Duodenal mucosa (tissue), 2 donors: Measurements from ENCODE around the gene CCDC88B.

Experiments used
- H3K27ac ChIP-seq: one replicate; pipeline ENCODE4 v1.7.0; 2013; ENCODE audit warnings: low read depth, low read length
- H3K27me3 ChIP-seq, 2 donors: one replicate each; pipeline ENCODE4 v1.7.0; 2013; ENCODE audit warnings: low read length in 2 of 2, control low read depth in 1 of 2; ENCODE audit not compliant: insufficient read depth in 2 of 2, control insufficient read depth in 1 of 2
- H3K36me3 ChIP-seq, 2 donors: one replicate each; pipeline ENCODE4 v1.7.0; 2013; ENCODE audit warnings: low read length in 2 of 2, control low read depth in 1 of 2; ENCODE audit not compliant: insufficient read depth in 2 of 2, control insufficient read depth in 1 of 2
- H3K4me1 ChIP-seq, 2 donors: one replicate each; pipeline ENCODE4 v1.7.0; 2013; ENCODE audit warnings: low read length in 2 of 2, control low read depth in 1 of 2; ENCODE audit not compliant: insufficient read depth in 2 of 2, control insufficient read depth in 1 of 2
- H3K4me3 ChIP-seq, 2 donors: one replicate each; pipeline ENCODE4 v1.7.0; 2013; ENCODE audit warnings: low read length in 2 of 2, low read depth in 1 of 2
- H3K9ac ChIP-seq, 2 donors: one replicate each; pipeline ENCODE4 v1.7.0; 2013; ENCODE audit warnings: low read length in 2 of 2, low read depth in 1 of 2
- H3K9me3 ChIP-seq, 2 donors: one replicate each; pipeline ENCODE4 v1.7.0; 2013; ENCODE audit warnings: low read length in 2 of 2, control low read depth in 1 of 2; ENCODE audit not compliant: control insufficient read depth in 1 of 2

CCDC88B gene

GRCh38 chr11:64372021-64372420 lies 32.0 kb downstream of the CCDC88B start:
- H3K27ac ChIP-seq, result no peak overlapping the region
- H3K27me3 ChIP-seq, result no peaks in the 10 kb centered on the region
- H3K4me3 ChIP-seq, result no peak overlapping the region
- peaks cover 0 to 24% of the 10 kb centered on the region in 2 donors for H3K36me3 ChIP-seq
- H3K9ac ChIP-seq, result no peak overlapping the region
- no peaks in the 10 kb centered on the region for H3K9me3 ChIP-seq
- H3K4me1 ChIP-seq, result no peaks in the 10 kb centered on the region

GRCh38 chr11:64372802-64373597 lies 33.0 kb downstream of the CCDC88B start:
- Histone ChIP-seq H3K36me3 (peaks cover 0 to 17% of the 10 kb centered on the region in 2 donors), H3K4me1 (no peaks in the 10 kb centered on the region), H3K9ac (peak overlapping the region in 1 of 2 donors; percentile 51), H3K9me3 (no peaks in the 10 kb centered on the region), H3K27me3 (no peaks in the 10 kb centered on the region), H3K4me3 (peak overlapping the region in 1 of 2 donors; percentile 51), H3K27ac (no peak overlapping the region)

- no peak overlapping the region for H3K9ac ChIP-seq
- no peaks in the 10 kb centered on the region for H3K27me3 ChIP-seq
- H3K4me3 ChIP-seq, result no peak overlapping the region
- H3K27ac ChIP-seq, result no peak overlapping the region
- no peaks in the 10 kb centered on the region for H3K4me1 ChIP-seq
- H3K36me3 ChIP-seq, result peaks cover 0 to 17% of the 10 kb centered on the region in 2 donors
- no peaks in the 10 kb centered on the region for H3K9me3 ChIP-seq
These were observed 33.6 kb downstream of the CCDC88B start for GRCh38 chr11:64373598-64373974.

GRCh38 chr11:64376071-64376470 lies 36.1 kb downstream of the CCDC88B start:
- H3K9me3 ChIP-seq, result no peaks in the 10 kb centered on the region
- no peaks in the 10 kb centered on the region for H3K36me3 ChIP-seq
- peaks cover 0 to 2% of the 10 kb centered on the region in 2 donors for H3K27me3 ChIP-seq
- no peak overlapping the region for H3K27ac ChIP-seq
- no peak overlapping the region for H3K9ac ChIP-seq
- H3K4me3 ChIP-seq, result no peak overlapping the region
- H3K4me1 ChIP-seq, result no peaks in the 10 kb centered on the region

GRCh38 chr11:64378335-64378880 lies 38.4 kb downstream of the CCDC88B start:
- Histone ChIP-seq H3K4me3 (no peak overlapping the region), H3K36me3 (no peaks in the 10 kb centered on the region), H3K27ac (no peak overlapping the region), H3K27me3 (peaks cover 3 to 15% of the 10 kb centered on the region in 2 donors), H3K9me3 (no peaks in the 10 kb centered on the region), H3K4me1 (no peaks in the 10 kb centered on the region), H3K9ac (no peak overlapping the region)

GRCh38 chr11:64379160-64379559 lies 39.2 kb downstream of the CCDC88B start:
- H3K36me3 ChIP-seq, result no peaks in the 10 kb centered on the region
- no peaks in the 10 kb centered on the region for H3K9me3 ChIP-seq
- H3K4me3 ChIP-seq, result no peak overlapping the region
- H3K4me1 ChIP-seq, result no peaks in the 10 kb centered on the region
- H3K27me3 ChIP-seq, result peaks cover 3 to 18% of the 10 kb centered on the region in 2 donors
- no peak overlapping the region for H3K27ac ChIP-seq
- no peak overlapping the region for H3K9ac ChIP-seq

- no peaks in the 10 kb centered on the region for H3K36me3 ChIP-seq
- H3K9ac ChIP-seq, result no peak overlapping the region
- H3K27ac ChIP-seq, result no peak overlapping the region
- H3K4me3 ChIP-seq, result no peak overlapping the region
- H3K4me1 ChIP-seq, result no peaks in the 10 kb centered on the region
- H3K9me3 ChIP-seq, result no peaks in the 10 kb centered on the region
- H3K27me3 ChIP-seq, result peaks cover 3 to 18% of the 10 kb centered on the region in 2 donors
These were observed 40.1 kb downstream of the CCDC88B start for GRCh38 chr11:64379817-64380709.

DNA sequence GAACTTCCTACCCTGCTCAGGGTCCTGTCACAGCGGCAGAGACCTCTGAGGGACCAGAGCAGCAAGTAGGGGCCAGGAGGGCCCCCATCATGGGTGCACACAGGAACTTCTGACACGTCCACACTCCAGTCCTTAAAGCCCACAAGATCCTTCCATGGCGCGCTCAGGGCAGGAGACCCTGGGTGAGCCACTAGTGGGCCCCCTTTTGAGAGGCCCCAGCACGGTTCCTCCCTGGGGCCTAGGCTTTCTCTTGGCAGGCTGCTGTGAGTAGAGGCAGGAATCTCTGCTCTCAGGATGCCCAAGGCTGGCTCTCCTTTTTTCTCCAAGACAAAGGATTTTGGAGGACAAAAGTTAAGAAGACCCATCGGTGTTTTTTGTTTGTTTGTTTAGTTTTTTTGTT lies 41.3 kb downstream of the CCDC88B start:
- no peak overlapping the region for H3K4me3 ChIP-seq
- no peaks in the 10 kb centered on the region for H3K36me3 ChIP-seq
- H3K27me3 ChIP-seq, result peaks cover 3 to 18% of the 10 kb centered on the region in 2 donors
- H3K9me3 ChIP-seq, result no peaks in the 10 kb centered on the region
- H3K9ac ChIP-seq, result no peak overlapping the region
- no peaks in the 10 kb centered on the region for H3K4me1 ChIP-seq
- H3K27ac ChIP-seq, result no peak overlapping the region

- H3K4me3 ChIP-seq, result no peak overlapping the region
These were observed 42.0 kb downstream of the CCDC88B start for GRCh38 chr11:64382047-64382446.

GRCh38 chr11:64382586-64382985 lies 42.6 kb downstream of the CCDC88B start:
- Histone ChIP-seq H3K4me3 (no peak overlapping the region), H3K9me3 (no peaks in the 10 kb centered on the region), H3K27me3 (peaks cover 3 to 18% of the 10 kb centered on the region in 2 donors), H3K4me1 (no peaks in the 10 kb centered on the region), H3K9ac (no peak overlapping the region), H3K36me3 (no peaks in the 10 kb centered on the region), H3K27ac (no peak overlapping the region)

More at GRCh38 chr11:64382047-64382446, 42.0 kb downstream of the CCDC88B start:
- no peak overlapping the region for H3K9ac ChIP-seq
- no peak overlapping the region for H3K27ac ChIP-seq
- H3K36me3 ChIP-seq, result no peaks in the 10 kb centered on the region
- no peaks in the 10 kb centered on the region for H3K4me1 ChIP-seq
- H3K9me3 ChIP-seq, result no peaks in the 10 kb centered on the region
- H3K27me3 ChIP-seq, result peaks cover 3 to 18% of the 10 kb centered on the region in 2 donors
